ENCODE data around the gene RPL37A. TPM values are rescaled to one million over a fixed set of nuclear protein-coding genes. Genes with fewer than 3 reads are reported as not detected.
A peak's percentile ranks its signal among the peaks of the same experiment; 100 is the strongest.

Gene RPL37A
- total and polyA plus RNA-seq, 10 donors = 688 to 9,110 (median 2,096) TPM

GRCh38 chr2:216469661-216470060, 29.0 kb upstream of the RPL37A start:
- peaks cover 0 to 1% (median 0%) of the 10 kb centered on the region in 6 donors for H3K4me1 ChIP-seq
- TF ChIP-seq CTCF (IDR thresholded peaks at IDR 0.05 in 8 of 11, conservative IDR thresholded peaks at IDR 0.05 in 3 of 11) (no peak), POLR2AphosphoS5 (IDR thresholded peaks at IDR 0.05) (no peak), POLR2A (IDR thresholded peaks at IDR 0.05) (no peak)
- no peaks in the 10 kb centered on the region for H3K27me3 ChIP-seq (replicated peaks in 1 of 7)
- no peak overlapping the region for H3K27ac ChIP-seq
- no peaks in the 10 kb centered on the region for H3K9me3 ChIP-seq
- no peak overlapping the region for H3K4me3 ChIP-seq
- DNase-seq = no peak
- intact Hi-C loops (cut with DNase I; ENCODE audit: low total_unique reads) = no loop called here
- H3K36me3 ChIP-seq = peaks cover 0 to 82% (median 34%) of the 10 kb centered on the region in 6 donors

- Histone ChIP-seq H3K27me3 (replicated peaks in 1 of 7) (no peaks in the 10 kb centered on the region), H3K4me1 (peaks cover 0 to 13% (median 9%) of the 10 kb centered on the region in 6 donors), H3K27ac (no peak overlapping the region), H3K9me3 (no peaks in the 10 kb centered on the region), H3K4me3 (no peak overlapping the region), H3K36me3 (peaks cover 0 to 81% (median 35%) of the 10 kb centered on the region in 6 donors)
- no peak for TF ChIP-seq POLR2A (IDR thresholded peaks at IDR 0.05)
- no peak for TF ChIP-seq POLR2AphosphoS5 (IDR thresholded peaks at IDR 0.05)
- no peak for TF ChIP-seq CTCF (IDR thresholded peaks at IDR 0.05 in 8 of 11, conservative IDR thresholded peaks at IDR 0.05 in 3 of 11)
- DNase-seq = no peak
- intact Hi-C loops (cut with DNase I; ENCODE audit: low total_unique reads) = no loop called here
- 80 to 92% (median 91%) methylated on average over 3 of the region's 3 CpGs for WGBS, 5 donors
Measured at GRCh38 chr2:216473187-216473586, 25.5 kb upstream of the RPL37A start.

GRCh38 chr2:216474925-216475670, 23.5 kb upstream of the RPL37A start:
- WGBS, 5 donors = 26 to 43% (median 33%) methylated on average over 12 of the region's 12 CpGs
- intact Hi-C loops (cut with DNase I; ENCODE audit: low total_unique reads) = no loop called here
- no peak for DNase-seq

More at GRCh38 chr2:216474925-216475670, 23.5 kb upstream of the RPL37A start:
- peaks cover 0 to 81% (median 42%) of the 10 kb centered on the region in 6 donors for H3K36me3 ChIP-seq
- peaks cover 0 to 13% (median 9%) of the 10 kb centered on the region in 6 donors for H3K4me1 ChIP-seq
- no peak overlapping the region for H3K27ac ChIP-seq
- no peaks in the 10 kb centered on the region for H3K27me3 ChIP-seq (replicated peaks in 1 of 7)
- H3K4me3 ChIP-seq = no peak overlapping the region
- no peaks in the 10 kb centered on the region for H3K9me3 ChIP-seq
- TF ChIP-seq CTCF (IDR thresholded peaks at IDR 0.05 in 8 of 11, conservative IDR thresholded peaks at IDR 0.05 in 3 of 11) = no peak
- TF ChIP-seq POLR2A (IDR thresholded peaks at IDR 0.05) = no peak
- peak in 1 of 3 donors; percentile 33 for TF ChIP-seq POLR2AphosphoS5 (IDR thresholded peaks at IDR 0.05)

Data from spleen (tissue), 11 donors.